WTC11 (cell line): ENCODE measurements around the gene MCCC2.

Experiments used
- EMX1 ChIP-seq: fragments of 250-450 bp; sonication (Bioruptor Pico); IDR thresholded peaks from 2 replicates; pipeline ENCODE4 v1.8.0; 2021; ENCODE audit warnings: mild to moderate bottlenecking
- NFYB ChIP-seq: sonication (generic); formaldehyde crosslinking; conservative IDR thresholded peaks from 2 replicates; pipeline ENCODE4 v1.8.0; 2022; ENCODE audit warnings: low read depth, missing genetic modification reagents
- NR1H2 ChIP-seq: sonication (generic); formaldehyde crosslinking; IDR thresholded peaks from 2 replicates; pipeline ENCODE4 v1.9.0; 2021; ENCODE audit warnings: mild to moderate bottlenecking, moderate library complexity, missing genetic modification reagents
- SMAD4 ChIP-seq: sonication (generic); formaldehyde crosslinking; IDR thresholded peaks from 2 replicates; pipeline ENCODE4 v1.8.0; 2022; ENCODE audit warnings: mild to moderate bottlenecking, missing genetic modification reagents
- TF ChIP-seq, protein P1 (sequence below): fragments of 250-450 bp; sonication (Bioruptor Pico); IDR thresholded peaks from 2 replicates; pipeline ENCODE4 v1.9.0; 2021; ENCODE audit warnings: mild to moderate bottlenecking
- TF ChIP-seq, protein P2 (sequence below): sonication (generic); formaldehyde crosslinking; IDR thresholded peaks from 2 replicates; pipeline ENCODE4 v1.8.0; 2022; ENCODE audit warnings: mild to moderate bottlenecking, missing genetic modification reagents
- TF ChIP-seq, protein P3 (sequence below): fragments of 250-450 bp; sonication (Bioruptor Pico); IDR thresholded peaks from 2 replicates; pipeline ENCODE4 v1.9.0; 2021; ENCODE audit warnings: mild to moderate bottlenecking, borderline replicate concordance

DNA sequence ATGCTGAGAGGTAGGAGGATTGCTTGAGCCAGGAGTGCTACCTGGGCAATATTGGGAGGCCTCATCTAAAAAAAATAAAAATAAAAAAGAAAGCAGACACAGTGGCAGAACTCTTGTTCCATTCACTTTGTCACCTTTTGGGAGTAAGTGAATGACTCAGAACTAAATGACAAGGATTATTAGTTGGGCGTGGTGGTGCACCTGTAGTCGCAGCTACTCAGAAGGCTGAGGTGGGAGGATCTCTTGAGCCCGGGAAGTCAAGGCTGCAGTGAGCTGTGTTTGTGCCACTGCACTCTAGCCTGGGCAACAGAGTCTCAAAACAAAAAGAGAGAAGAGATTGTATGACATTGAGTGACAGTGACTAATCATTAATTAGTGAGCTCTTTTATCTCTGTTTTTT, 34.1 kb downstream of the MCCC2 start:
- no peak for TF ChIP-seq EMX1 (CRISPR knock-in tag)
- no peak for TF ChIP-seq SMAD4 (CRISPR knock-in tag)
- no peak for TF ChIP-seq NFYB
- TF ChIP-seq, protein P1, sequence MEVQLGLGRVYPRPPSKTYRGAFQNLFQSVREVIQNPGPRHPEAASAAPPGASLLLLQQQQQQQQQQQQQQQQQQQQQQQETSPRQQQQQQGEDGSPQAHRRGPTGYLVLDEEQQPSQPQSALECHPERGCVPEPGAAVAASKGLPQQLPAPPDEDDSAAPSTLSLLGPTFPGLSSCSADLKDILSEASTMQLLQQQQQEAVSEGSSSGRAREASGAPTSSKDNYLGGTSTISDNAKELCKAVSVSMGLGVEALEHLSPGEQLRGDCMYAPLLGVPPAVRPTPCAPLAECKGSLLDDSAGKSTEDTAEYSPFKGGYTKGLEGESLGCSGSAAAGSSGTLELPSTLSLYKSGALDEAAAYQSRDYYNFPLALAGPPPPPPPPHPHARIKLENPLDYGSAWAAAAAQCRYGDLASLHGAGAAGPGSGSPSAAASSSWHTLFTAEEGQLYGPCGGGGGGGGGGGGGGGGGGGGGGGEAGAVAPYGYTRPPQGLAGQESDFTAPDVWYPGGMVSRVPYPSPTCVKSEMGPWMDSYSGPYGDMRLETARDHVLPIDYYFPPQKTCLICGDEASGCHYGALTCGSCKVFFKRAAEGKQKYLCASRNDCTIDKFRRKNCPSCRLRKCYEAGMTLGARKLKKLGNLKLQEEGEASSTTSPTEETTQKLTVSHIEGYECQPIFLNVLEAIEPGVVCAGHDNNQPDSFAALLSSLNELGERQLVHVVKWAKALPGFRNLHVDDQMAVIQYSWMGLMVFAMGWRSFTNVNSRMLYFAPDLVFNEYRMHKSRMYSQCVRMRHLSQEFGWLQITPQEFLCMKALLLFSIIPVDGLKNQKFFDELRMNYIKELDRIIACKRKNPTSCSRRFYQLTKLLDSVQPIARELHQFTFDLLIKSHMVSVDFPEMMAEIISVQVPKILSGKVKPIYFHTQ (CRISPR knock-in tag): no peak
- TF ChIP-seq, protein P2, sequence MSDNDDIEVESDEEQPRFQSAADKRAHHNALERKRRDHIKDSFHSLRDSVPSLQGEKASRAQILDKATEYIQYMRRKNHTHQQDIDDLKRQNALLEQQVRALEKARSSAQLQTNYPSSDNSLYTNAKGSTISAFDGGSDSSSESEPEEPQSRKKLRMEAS (CRISPR knock-in tag): no peak
- TF ChIP-seq, protein P3, sequence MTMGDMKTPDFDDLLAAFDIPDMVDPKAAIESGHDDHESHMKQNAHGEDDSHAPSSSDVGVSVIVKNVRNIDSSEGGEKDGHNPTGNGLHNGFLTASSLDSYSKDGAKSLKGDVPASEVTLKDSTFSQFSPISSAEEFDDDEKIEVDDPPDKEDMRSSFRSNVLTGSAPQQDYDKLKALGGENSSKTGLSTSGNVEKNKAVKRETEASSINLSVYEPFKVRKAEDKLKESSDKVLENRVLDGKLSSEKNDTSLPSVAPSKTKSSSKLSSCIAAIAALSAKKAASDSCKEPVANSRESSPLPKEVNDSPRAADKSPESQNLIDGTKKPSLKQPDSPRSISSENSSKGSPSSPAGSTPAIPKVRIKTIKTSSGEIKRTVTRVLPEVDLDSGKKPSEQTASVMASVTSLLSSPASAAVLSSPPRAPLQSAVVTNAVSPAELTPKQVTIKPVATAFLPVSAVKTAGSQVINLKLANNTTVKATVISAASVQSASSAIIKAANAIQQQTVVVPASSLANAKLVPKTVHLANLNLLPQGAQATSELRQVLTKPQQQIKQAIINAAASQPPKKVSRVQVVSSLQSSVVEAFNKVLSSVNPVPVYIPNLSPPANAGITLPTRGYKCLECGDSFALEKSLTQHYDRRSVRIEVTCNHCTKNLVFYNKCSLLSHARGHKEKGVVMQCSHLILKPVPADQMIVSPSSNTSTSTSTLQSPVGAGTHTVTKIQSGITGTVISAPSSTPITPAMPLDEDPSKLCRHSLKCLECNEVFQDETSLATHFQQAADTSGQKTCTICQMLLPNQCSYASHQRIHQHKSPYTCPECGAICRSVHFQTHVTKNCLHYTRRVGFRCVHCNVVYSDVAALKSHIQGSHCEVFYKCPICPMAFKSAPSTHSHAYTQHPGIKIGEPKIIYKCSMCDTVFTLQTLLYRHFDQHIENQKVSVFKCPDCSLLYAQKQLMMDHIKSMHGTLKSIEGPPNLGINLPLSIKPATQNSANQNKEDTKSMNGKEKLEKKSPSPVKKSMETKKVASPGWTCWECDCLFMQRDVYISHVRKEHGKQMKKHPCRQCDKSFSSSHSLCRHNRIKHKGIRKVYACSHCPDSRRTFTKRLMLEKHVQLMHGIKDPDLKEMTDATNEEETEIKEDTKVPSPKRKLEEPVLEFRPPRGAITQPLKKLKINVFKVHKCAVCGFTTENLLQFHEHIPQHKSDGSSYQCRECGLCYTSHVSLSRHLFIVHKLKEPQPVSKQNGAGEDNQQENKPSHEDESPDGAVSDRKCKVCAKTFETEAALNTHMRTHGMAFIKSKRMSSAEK (CRISPR knock-in tag): no peak
- TF ChIP-seq NR1H2 (CRISPR knock-in tag): no peak
